ENCODE results near the gene ERVK3-1. TPM values are rescaled to one million over a fixed set of nuclear protein-coding genes. Genes with fewer than 3 reads are reported as not detected.

Gene ERVK3-1
- total and polyA plus RNA-seq, 2 experiments from 2014 or later, result 57.9 to 71.7 TPM

GRCh38 chr19:58268344-58268743 is 36.8 kb upstream of the ERVK3-1 start:
- no peak for DNase-seq (ENCODE audit: low spot score)
- TF ChIP-seq, protein P1, sequence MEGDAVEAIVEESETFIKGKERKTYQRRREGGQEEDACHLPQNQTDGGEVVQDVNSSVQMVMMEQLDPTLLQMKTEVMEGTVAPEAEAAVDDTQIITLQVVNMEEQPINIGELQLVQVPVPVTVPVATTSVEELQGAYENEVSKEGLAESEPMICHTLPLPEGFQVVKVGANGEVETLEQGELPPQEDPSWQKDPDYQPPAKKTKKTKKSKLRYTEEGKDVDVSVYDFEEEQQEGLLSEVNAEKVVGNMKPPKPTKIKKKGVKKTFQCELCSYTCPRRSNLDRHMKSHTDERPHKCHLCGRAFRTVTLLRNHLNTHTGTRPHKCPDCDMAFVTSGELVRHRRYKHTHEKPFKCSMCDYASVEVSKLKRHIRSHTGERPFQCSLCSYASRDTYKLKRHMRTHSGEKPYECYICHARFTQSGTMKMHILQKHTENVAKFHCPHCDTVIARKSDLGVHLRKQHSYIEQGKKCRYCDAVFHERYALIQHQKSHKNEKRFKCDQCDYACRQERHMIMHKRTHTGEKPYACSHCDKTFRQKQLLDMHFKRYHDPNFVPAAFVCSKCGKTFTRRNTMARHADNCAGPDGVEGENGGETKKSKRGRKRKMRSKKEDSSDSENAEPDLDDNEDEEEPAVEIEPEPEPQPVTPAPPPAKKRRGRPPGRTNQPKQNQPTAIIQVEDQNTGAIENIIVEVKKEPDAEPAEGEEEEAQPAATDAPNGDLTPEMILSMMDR (IDR thresholded peaks at IDR 0.05; ENCODE audit: poor library complexity), result no peak
- TF ChIP-seq EZH2 (IDR thresholded peaks at IDR 0.05; ENCODE audit: borderline replicate concordance) (no peak), EZH2phosphoT487 (IDR thresholded peaks at IDR 0.05; ENCODE audit: low read depth, severe bottlenecking, unreplicated experiment) (no peak)

DNA sequence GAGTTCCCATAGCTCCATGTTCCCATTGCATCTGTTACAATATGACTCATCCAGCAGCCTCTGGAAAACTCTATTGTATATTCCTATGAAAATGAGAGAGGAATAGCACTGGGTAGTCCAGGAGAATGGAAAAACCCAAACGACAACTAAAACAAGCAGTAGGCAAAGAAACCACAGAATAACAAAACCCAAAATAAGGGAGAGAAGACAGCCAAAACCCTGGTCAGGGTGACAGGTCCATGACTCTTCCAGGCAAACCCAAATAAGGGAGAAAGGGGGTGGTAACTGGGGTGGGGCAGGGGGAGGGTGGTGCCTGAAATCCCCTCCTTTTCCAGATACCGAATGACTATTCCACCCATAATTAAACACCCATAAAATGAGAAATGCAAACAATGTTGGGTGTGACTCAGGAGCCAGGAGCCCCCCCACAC is 30.4 kb upstream of the ERVK3-1 start:
- H3K9me3 ChIP-seq (ENCODE audit: low read depth), result peaks cover 6% of the 10 kb centered on the region
- no peak overlapping the region for H3K4me3 ChIP-seq
- WGBS (ENCODE audit: low lambda C conversion rate, missing lambda C conversion rate), result 90% methylated on average over 2 of the region's 2 CpGs
- H3K27me3 ChIP-seq, result no peaks in the 10 kb centered on the region
- H3K4me2 ChIP-seq, result no peak overlapping the region
- H3K27ac ChIP-seq, result no peak overlapping the region
- no peak for TF ChIP-seq EZH2phosphoT487 (IDR thresholded peaks at IDR 0.05; ENCODE audit: low read depth, severe bottlenecking, unreplicated experiment)
- no peak for TF ChIP-seq EZH2 (IDR thresholded peaks at IDR 0.05; ENCODE audit: borderline replicate concordance)
- TF ChIP-seq, protein P1 (IDR thresholded peaks at IDR 0.05; ENCODE audit: poor library complexity), result no peak
- no peaks in the 10 kb centered on the region for H3K9me2 ChIP-seq (replicated peaks; ENCODE audit: insufficient read depth)
- no peaks in the 10 kb centered on the region for H4K20me1 ChIP-seq (ENCODE audit: insufficient read depth, poor library complexity, severe bottlenecking)
- H3K79me2 ChIP-seq, result peaks cover 28% of the 10 kb centered on the region
- H3K36me3 ChIP-seq (replicated peaks; ENCODE audit: insufficient read depth, low read depth), result peaks cover 5% of the 10 kb centered on the region
- H2AFZ ChIP-seq, result no peak overlapping the region
- DNase-seq (ENCODE audit: low spot score), result no peak
- no peaks in the 10 kb centered on the region for H3K4me1 ChIP-seq (ENCODE audit: insufficient read depth)

More at GRCh38 chr19:58268344-58268743, 36.8 kb upstream of the ERVK3-1 start:
- H3K79me2 ChIP-seq, result peaks cover 8% of the 10 kb centered on the region
- H3K4me2 ChIP-seq, result no peak overlapping the region
- peaks cover 39% of the 10 kb centered on the region for H3K9me3 ChIP-seq (ENCODE audit: low read depth)
- H3K4me3 ChIP-seq, result no peak overlapping the region
- H4K20me1 ChIP-seq (ENCODE audit: insufficient read depth, poor library complexity, severe bottlenecking), result no peaks in the 10 kb centered on the region
- no peaks in the 10 kb centered on the region for H3K9me2 ChIP-seq (replicated peaks; ENCODE audit: insufficient read depth)
- H2AFZ ChIP-seq, result no peak overlapping the region
- H3K4me1 ChIP-seq (ENCODE audit: insufficient read depth), result no peaks in the 10 kb centered on the region
- H3K36me3 ChIP-seq (replicated peaks; ENCODE audit: insufficient read depth, low read depth), result peaks cover 5% of the 10 kb centered on the region
- WGBS (ENCODE audit: low lambda C conversion rate, missing lambda C conversion rate), result 94% methylated on average over 3 of the region's 3 CpGs
- H3K27ac ChIP-seq, result no peak overlapping the region
- H3K27me3 ChIP-seq, result no peaks in the 10 kb centered on the region

DNA sequence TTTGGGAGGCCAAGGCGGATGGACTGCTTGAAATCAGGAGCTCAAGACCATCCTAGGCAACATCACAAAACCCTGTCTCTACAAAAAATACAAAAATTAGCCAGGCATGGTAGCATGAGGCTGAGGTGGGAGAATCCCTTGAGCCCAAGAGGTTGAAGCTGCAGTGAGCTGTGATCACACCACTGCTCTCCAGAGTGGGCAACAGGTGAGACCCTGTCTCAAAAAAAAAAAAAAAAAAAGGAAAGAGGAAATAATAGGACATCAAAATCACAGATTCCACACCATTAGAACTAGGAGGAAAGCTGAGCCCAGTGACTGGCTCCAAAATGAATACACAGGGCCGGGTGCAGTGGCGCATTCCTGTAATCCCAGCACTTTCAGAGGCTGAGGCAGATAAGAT is 29.6 kb upstream of the ERVK3-1 start:
- TF ChIP-seq EZH2phosphoT487 (IDR thresholded peaks at IDR 0.05; ENCODE audit: low read depth, severe bottlenecking, unreplicated experiment) (no peak), EZH2 (IDR thresholded peaks at IDR 0.05; ENCODE audit: borderline replicate concordance) (no peak)
- no peaks in the 10 kb centered on the region for H4K20me1 ChIP-seq (ENCODE audit: insufficient read depth, poor library complexity, severe bottlenecking)
- H3K4me3 ChIP-seq, result no peak overlapping the region
- H3K79me2 ChIP-seq, result peaks cover 36% of the 10 kb centered on the region
- H3K27ac ChIP-seq, result no peak overlapping the region
- no peak overlapping the region for H3K4me2 ChIP-seq
- no peaks in the 10 kb centered on the region for H3K9me2 ChIP-seq (replicated peaks; ENCODE audit: insufficient read depth)
- WGBS (ENCODE audit: low lambda C conversion rate, missing lambda C conversion rate), result 93% methylated on average over 3 of the region's 3 CpGs
- H2AFZ ChIP-seq, result no peak overlapping the region
- peaks cover 6% of the 10 kb centered on the region for H3K4me1 ChIP-seq (ENCODE audit: insufficient read depth)
- H3K36me3 ChIP-seq (replicated peaks; ENCODE audit: insufficient read depth, low read depth), result peaks cover 5% of the 10 kb centered on the region
- peaks cover under 1% of the 10 kb centered on the region for H3K9me3 ChIP-seq (ENCODE audit: low read depth)
- H3K27me3 ChIP-seq, result no peaks in the 10 kb centered on the region
- no peak for DNase-seq (ENCODE audit: low spot score)

DNA sequence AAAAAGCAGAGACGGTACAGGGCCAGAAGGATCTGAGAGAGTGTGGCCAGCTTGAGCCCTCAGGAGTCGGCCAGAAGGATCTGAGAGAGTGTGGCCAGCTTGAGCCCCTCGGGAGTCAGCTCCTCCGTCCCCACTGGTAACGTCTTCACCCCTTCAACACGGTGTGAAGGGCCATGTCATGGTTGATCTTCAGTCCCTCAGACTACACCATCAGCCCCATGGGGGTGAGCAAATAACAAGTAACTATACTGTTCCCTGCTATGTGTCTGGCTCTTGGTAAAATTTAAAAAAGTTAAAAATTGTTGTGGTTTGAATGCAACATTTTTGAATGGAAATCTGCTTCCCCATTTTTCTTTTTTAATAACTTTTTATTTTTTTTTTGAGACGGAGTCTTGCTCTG is 28.0 kb upstream of the ERVK3-1 start:
- no peaks in the 10 kb centered on the region for H3K36me3 ChIP-seq (replicated peaks; ENCODE audit: insufficient read depth, low read depth)
- no peaks in the 10 kb centered on the region for H3K9me3 ChIP-seq (ENCODE audit: low read depth)
- H3K27me3 ChIP-seq, result no peaks in the 10 kb centered on the region
- H3K27ac ChIP-seq, result no peak overlapping the region
- no peaks in the 10 kb centered on the region for H4K20me1 ChIP-seq (ENCODE audit: insufficient read depth, poor library complexity, severe bottlenecking)
- no peaks in the 10 kb centered on the region for H3K9me2 ChIP-seq (replicated peaks; ENCODE audit: insufficient read depth)
- H3K4me2 ChIP-seq, result peak overlapping the region; percentile 78
- H2AFZ ChIP-seq, result no peak overlapping the region
- peaks cover 49% of the 10 kb centered on the region for H3K79me2 ChIP-seq
- peaks cover 6% of the 10 kb centered on the region for H3K4me1 ChIP-seq (ENCODE audit: insufficient read depth)
- no peak overlapping the region for H3K4me3 ChIP-seq
- DNase-seq (ENCODE audit: low spot score), result no peak
- WGBS (ENCODE audit: low lambda C conversion rate, missing lambda C conversion rate), result 96% methylated on average over 7 of the region's 7 CpGs
- TF ChIP-seq EZH2phosphoT487 (IDR thresholded peaks at IDR 0.05; ENCODE audit: low read depth, severe bottlenecking, unreplicated experiment) (no peak), EZH2 (IDR thresholded peaks at IDR 0.05; ENCODE audit: borderline replicate concordance) (no peak)
- TF ChIP-seq, protein P1 (IDR thresholded peaks at IDR 0.05; ENCODE audit: poor library complexity), result no peak
